ENCODE results near the gene PRKD2.

GRCh38 chr19:46674416-46675178 lies 42.3 kb downstream of the PRKD2 start:
- TF ChIP-seq BCLAF1 (IDR thresholded peaks at IDR 0.05): no peak
- TF ChIP-seq JUNB (IDR thresholded peaks at IDR 0.05): no peak
- no peak for TF ChIP-seq JUND (IDR thresholded peaks at IDR 0.05; ENCODE audit: low read depth, low read length)
- no peak for TF ChIP-seq CTCF (IDR thresholded peaks at IDR 0.05 in 2 of 3, conservative IDR thresholded peaks at IDR 0.05 in 1 of 3; ENCODE audit: control insufficient read depth in 2 of 3, extremely low read depth in 1 of 3, insufficient read depth in 1 of 3, low read depth in 3 of 3, low read length in 3 of 3)
- TF ChIP-seq POLR2AphosphoS5 (IDR thresholded peaks at IDR 0.05; ENCODE audit: low read length): no peak
- TF ChIP-seq TCF7 (IDR thresholded peaks at IDR 0.05; ENCODE audit: borderline replicate concordance): no peak
- TF ChIP-seq EP300 (IDR thresholded peaks at IDR 0.05; ENCODE audit: borderline replicate concordance in 1 of 2, control insufficient read depth in 1 of 2, low read depth in 2 of 2, low read length in 2 of 2): no peak
- no peak for TF ChIP-seq TCF12 (IDR thresholded peaks at IDR 0.05; ENCODE audit: low read depth, low read length)
- TF ChIP-seq NR2C1 (IDR thresholded peaks at IDR 0.05): no peak
- TF ChIP-seq MEF2A (IDR thresholded peaks at IDR 0.05; ENCODE audit: insufficient read depth, low read depth, low read length): no peak
- no peak for TF ChIP-seq RAD21 (IDR thresholded peaks at IDR 0.05; ENCODE audit: insufficient read depth, low read depth, low read length)
- TF ChIP-seq POLR2A (IDR thresholded peaks at IDR 0.05; ENCODE audit: low read depth, low read length): no peak

Measured in GM12878 (cell line).